Measurements from ENCODE around the gene NOTCH3.

The NOTCH3 gene

DNA sequence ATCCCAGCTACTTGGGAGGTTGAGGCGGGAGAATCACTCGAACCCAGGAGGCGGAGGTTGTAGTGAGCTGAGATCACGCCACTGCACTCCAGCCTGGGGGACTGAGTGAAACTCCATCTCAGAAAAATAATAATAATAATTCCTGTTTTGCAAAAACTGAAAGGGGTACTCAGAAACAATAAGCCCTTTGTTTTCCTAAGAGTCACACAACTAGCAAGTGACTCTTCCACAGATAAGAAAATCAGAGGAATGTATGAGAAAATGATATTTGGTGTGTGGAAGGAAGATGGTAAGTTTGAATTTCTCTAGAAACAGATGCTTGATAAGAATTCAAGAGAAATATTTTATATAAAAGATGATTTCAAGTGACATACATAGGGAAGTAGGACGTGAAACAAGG, 58.5 kb downstream of the NOTCH3 start:
- Histone ChIP-seq H3K27ac (ENCODE audit: low read length) (no peak overlapping the region), H3K4me3 (ENCODE audit: low read length) (no peak overlapping the region), H3K9ac (ENCODE audit: low read length) (no peak overlapping the region), H3K9me3 (ENCODE audit: control insufficient read depth, low read depth, low read length) (no peaks in the 10 kb centered on the region), H3K36me3 (ENCODE audit: control insufficient read depth, low read depth, low read length) (no peaks in the 10 kb centered on the region), H3K27me3 (ENCODE audit: control insufficient read depth, insufficient read depth, low read length) (no peaks in the 10 kb centered on the region), H3K4me1 (ENCODE audit: control insufficient read depth, low read depth, low read length) (no peaks in the 10 kb centered on the region)

DNA sequence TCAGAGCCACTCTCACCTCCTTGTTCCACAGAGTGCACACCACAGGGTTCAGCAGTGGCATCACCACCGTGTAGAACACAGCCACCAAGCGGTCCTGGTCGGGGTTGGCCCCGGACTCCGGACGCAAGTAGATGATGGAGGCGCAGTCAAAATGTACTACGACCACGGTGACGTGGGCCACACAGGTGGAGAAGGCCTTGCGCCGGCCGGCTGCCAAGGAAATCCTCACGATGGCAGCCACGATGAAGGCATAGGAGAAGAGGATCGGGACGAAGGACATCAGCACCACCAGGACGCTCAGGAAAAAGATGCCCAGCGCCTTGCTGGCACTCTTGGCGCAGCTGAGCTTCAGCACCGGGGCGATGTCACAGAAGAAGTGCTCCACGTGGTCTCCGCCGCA, 59.7 kb downstream of the NOTCH3 start:
- Histone ChIP-seq H3K36me3 (ENCODE audit: control insufficient read depth, low read depth, low read length) (no peaks in the 10 kb centered on the region), H3K4me1 (ENCODE audit: control insufficient read depth, low read depth, low read length) (no peaks in the 10 kb centered on the region), H3K9me3 (ENCODE audit: control insufficient read depth, low read depth, low read length) (no peaks in the 10 kb centered on the region), H3K27me3 (ENCODE audit: control insufficient read depth, insufficient read depth, low read length) (no peaks in the 10 kb centered on the region), H3K4me3 (ENCODE audit: low read length) (no peak overlapping the region), H3K27ac (ENCODE audit: low read length) (no peak overlapping the region), H3K9ac (ENCODE audit: low read length) (no peak overlapping the region)

DNA sequence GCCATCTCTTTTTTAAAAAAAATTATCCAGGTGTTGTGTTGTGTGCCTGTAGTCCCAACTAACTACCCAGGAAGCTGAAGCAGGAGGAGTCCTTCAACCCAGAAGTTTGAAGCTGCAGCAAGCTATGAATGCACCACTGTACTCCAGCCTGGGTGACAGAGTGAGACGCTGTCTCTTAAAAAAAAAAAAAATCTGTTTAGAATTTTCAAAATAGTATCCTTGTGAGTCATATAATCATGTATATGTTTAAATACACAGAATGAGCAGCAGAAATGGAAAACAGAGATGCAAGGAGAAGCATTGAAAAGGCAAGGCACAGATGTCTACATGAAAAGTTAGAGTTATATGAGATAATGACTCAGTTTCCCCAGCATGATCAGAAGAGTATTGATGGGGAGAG, 62.4 kb downstream of the NOTCH3 start:
- Histone ChIP-seq H3K27ac (ENCODE audit: low read length) (no peak overlapping the region), H3K9ac (ENCODE audit: low read length) (no peak overlapping the region), H3K9me3 (ENCODE audit: control insufficient read depth, low read depth, low read length) (no peaks in the 10 kb centered on the region), H3K4me1 (ENCODE audit: control insufficient read depth, low read depth, low read length) (no peaks in the 10 kb centered on the region), H3K27me3 (ENCODE audit: control insufficient read depth, insufficient read depth, low read length) (no peaks in the 10 kb centered on the region), H3K4me3 (ENCODE audit: low read length) (no peak overlapping the region), H3K36me3 (ENCODE audit: control insufficient read depth, low read depth, low read length) (no peaks in the 10 kb centered on the region)

DNA sequence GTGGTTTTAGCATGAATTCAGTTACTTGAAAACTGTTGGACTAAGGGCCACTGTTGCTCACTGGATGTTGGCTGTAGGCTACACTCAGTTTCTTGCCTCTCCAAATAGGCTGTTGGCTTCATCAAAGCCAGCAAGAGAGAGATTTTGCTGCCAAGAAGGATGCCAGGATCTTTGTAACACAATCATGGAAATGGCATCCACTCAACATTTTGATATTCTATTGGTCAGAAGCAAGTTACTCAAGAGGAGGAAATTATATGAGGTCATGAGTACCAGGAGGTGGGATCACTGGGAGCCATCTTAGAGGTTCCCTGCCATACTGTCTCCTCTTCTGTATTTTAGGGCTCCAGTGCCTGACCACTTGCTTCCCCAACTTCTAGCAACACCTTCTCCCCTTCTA, 63.0 kb downstream of the NOTCH3 start:
- H3K27me3 ChIP-seq (ENCODE audit: control insufficient read depth, insufficient read depth, low read length), result no peaks in the 10 kb centered on the region
- H3K4me1 ChIP-seq (ENCODE audit: control insufficient read depth, low read depth, low read length), result no peaks in the 10 kb centered on the region
- no peaks in the 10 kb centered on the region for H3K9me3 ChIP-seq (ENCODE audit: control insufficient read depth, low read depth, low read length)
- H3K4me3 ChIP-seq (ENCODE audit: low read length), result no peak overlapping the region
- no peak overlapping the region for H3K9ac ChIP-seq (ENCODE audit: low read length)
- H3K36me3 ChIP-seq (ENCODE audit: control insufficient read depth, low read depth, low read length), result no peaks in the 10 kb centered on the region
- H3K27ac ChIP-seq (ENCODE audit: low read length), result no peak overlapping the region

DNA sequence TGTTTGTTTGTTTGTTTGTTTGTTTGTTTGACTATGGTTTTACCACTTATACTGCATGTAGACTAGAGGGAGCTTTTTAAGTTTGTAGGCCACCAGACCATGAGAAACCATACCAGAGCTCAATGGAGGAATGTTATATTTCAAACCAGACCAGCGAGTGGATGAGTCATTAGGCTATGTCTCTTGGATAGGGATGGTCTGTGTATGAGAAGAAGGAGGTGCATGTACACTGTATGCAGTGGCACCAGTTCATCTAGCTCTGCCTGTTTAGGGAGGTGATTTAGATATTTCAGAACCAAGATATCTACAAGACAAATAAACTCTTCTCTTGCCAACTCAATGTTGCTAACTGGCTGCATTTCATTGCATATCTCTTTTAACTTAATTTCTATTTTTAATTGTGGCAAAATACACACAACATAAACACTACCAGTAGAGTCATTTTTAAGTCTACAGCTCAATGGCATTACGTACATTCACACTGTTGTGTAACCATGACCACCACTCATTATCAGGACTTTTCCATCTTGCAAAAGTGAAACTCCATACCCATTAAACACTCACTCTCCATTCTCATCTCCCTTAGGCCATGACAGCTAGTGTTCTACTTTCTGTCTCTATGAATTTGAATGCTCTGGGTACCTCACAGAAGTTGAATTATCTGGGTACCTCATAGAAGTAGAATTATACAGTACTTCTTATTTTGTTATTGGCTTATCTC, 64.4 kb downstream of the NOTCH3 start:
- H3K9ac ChIP-seq (ENCODE audit: low read length), result no peak overlapping the region
- H3K4me1 ChIP-seq (ENCODE audit: control insufficient read depth, low read depth, low read length), result no peaks in the 10 kb centered on the region
- H3K4me3 ChIP-seq (ENCODE audit: low read length), result no peak overlapping the region
- H3K27me3 ChIP-seq (ENCODE audit: control insufficient read depth, insufficient read depth, low read length), result no peaks in the 10 kb centered on the region
- no peak overlapping the region for H3K27ac ChIP-seq (ENCODE audit: low read length)
- no peaks in the 10 kb centered on the region for H3K9me3 ChIP-seq (ENCODE audit: control insufficient read depth, low read depth, low read length)
- no peaks in the 10 kb centered on the region for H3K36me3 ChIP-seq (ENCODE audit: control insufficient read depth, low read depth, low read length)

DNA sequence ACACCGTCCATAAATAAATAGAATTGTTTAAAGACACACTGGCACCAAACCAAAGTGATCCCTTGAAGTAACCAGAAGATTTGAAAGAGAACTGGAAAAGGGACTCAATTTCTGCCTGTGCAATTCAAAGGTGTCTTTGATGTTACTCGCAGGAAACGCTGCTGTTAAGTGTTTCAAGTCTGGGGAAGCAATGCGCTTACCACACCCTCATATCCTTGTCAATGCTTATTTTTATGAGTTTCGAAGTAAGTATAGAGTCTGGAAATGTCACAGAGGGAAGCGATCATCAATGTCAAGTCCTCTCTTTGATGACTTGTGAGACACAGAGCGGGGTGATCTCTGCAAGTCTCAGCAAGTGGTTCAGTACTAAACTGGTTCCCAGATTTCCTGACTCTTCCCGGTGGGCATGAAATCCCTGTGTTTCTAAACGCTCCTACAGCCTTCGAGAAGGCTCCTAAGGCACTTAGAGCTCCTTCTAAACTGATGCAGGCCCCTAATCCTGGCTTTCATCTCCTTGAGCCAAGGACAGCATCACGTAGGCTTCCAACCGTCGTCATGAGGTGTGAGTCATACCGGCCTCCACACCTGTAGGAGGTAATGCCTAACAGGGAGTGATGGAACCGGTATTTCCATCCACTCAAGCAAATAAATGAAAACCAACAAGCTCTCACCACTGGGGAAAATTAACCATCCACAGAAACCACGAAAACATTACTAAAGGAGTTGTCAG, 70.8 kb downstream of the NOTCH3 start:
- no peak overlapping the region for H3K9ac ChIP-seq (ENCODE audit: low read length)
- H3K27ac ChIP-seq (ENCODE audit: low read length), result no peak overlapping the region
- H3K36me3 ChIP-seq (ENCODE audit: control insufficient read depth, low read depth, low read length), result no peaks in the 10 kb centered on the region
- no peaks in the 10 kb centered on the region for H3K9me3 ChIP-seq (ENCODE audit: control insufficient read depth, low read depth, low read length)
- no peaks in the 10 kb centered on the region for H3K4me1 ChIP-seq (ENCODE audit: control insufficient read depth, low read depth, low read length)
- no peaks in the 10 kb centered on the region for H3K27me3 ChIP-seq (ENCODE audit: control insufficient read depth, insufficient read depth, low read length)
- no peak overlapping the region for H3K4me3 ChIP-seq (ENCODE audit: low read length)

DNA sequence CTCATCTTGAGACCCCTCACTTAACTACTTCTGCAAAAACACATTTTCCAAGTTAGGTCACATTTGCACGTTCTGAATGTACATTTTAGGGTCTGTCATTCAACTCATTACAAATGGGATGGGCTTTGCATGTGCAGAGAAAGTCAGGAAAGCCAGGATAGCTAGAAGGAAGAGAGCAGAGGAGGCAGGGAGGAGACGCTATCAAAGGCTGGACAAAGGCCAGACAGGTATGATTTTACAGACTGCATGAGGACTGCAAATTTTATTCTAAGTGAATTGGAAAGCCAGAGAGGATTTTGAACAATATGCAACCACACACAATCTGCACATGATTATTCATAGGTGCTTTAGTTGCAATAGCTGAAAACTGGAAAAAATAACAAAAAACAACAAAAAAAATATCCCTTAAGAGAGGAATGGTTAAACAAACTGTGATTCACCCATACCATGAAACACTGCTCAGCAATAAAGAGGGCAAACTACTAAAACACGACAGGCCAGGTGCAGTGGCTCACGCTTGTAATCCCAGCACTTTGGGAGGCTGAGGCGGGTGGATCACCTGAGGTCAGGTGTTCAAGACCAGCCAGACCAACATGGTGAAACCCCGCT, 72.5 kb downstream of the NOTCH3 start:
- Histone ChIP-seq H3K36me3 (ENCODE audit: control insufficient read depth, low read depth, low read length) (peaks cover 5% of the 10 kb centered on the region), H3K9ac (ENCODE audit: low read length) (no peak overlapping the region), H3K4me3 (ENCODE audit: low read length) (no peak overlapping the region), H3K4me1 (ENCODE audit: control insufficient read depth, low read depth, low read length) (no peaks in the 10 kb centered on the region), H3K9me3 (ENCODE audit: control insufficient read depth, low read depth, low read length) (no peaks in the 10 kb centered on the region), H3K27me3 (ENCODE audit: control insufficient read depth, insufficient read depth, low read length) (no peaks in the 10 kb centered on the region), H3K27ac (ENCODE audit: low read length) (no peak overlapping the region)

DNA sequence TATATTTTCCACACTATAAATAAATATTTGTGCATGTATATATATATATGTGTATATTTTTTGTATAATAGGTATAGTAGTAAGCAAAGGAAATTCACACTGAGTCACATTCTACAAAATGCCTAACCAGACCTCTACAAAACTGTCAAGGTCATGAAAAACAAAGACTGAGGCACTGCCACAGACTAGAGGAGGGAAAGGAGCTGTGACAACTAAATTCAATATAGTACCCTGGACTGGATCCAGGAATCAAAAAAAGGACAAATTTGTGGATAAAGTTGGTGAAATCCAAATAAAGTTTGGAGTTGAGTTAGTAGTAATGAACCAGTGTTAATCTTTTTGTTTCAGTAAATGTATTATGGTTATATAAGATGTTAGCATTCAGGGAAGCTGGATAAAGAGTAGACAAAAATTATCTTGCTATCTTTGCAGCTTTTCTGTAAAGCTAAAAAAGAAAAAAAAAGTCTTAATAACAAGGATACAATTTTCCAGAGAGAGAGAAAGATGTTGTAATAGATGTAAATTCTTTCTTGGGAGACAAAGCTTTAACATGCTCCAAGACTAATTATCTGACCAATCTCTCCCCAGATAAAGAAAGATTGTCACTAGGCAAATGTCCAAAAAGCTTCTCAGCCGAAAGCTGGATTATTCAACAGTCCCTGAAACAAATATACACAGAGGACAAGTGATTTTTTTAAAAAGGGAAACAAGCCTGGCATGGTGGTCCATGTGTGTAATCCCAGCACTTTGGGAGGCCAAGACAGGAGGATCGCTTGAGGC, 74.5 kb downstream of the NOTCH3 start:
- Histone ChIP-seq H3K9me3 (ENCODE audit: control insufficient read depth, low read depth, low read length) (no peaks in the 10 kb centered on the region), H3K4me3 (ENCODE audit: low read length) (peak overlapping the region; percentile 20), H3K36me3 (ENCODE audit: control insufficient read depth, low read depth, low read length) (peaks cover 9% of the 10 kb centered on the region), H3K27me3 (ENCODE audit: control insufficient read depth, insufficient read depth, low read length) (no peaks in the 10 kb centered on the region), H3K9ac (ENCODE audit: low read length) (no peak overlapping the region), H3K27ac (ENCODE audit: low read length) (no peak overlapping the region), H3K4me1 (ENCODE audit: control insufficient read depth, low read depth, low read length) (no peaks in the 10 kb centered on the region)

DNA sequence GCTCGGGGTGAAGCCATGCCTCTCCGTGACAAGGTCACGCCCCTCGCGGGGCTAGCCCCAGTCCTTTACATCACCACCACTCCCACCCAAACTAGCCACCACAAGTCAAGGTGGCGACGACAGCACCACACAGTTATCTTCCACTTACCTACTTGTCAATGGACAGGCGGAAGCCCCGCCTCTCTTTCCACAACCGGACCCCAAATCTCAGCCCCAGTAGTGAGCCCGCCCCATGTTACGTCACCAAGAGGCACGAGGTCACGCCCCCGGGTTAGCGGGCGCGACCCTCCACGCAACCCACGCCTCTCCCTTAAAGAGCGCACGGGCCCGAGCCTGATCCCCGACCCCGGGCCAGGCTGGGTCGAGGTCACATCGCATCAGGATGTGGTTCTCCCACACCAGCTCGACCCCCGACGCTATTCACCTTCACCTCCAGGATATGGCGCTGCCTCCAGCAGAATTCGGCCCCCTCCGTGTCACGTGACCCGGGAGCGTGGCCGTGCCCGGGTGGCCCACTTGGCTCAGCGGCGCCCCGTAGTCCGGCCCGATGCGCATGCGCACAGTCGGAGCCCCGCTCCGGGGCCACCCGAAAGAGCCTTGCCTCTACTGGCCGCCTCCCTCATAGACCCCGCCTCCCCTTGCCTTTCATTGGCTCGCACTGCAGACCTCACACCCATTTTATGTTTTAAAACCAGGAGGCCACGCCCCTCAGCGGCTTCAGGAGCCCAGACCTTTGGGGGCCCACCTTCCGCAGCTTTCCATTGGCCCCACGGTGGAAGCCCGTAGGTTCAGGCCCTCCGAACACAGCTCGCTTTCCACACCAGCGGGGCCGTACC, 75.3 kb downstream of the NOTCH3 start:
- H3K36me3 ChIP-seq (ENCODE audit: control insufficient read depth, low read depth, low read length), result peaks cover 9% of the 10 kb centered on the region
- H3K4me3 ChIP-seq (ENCODE audit: low read length), result peak overlapping the region; percentile 83
- no peaks in the 10 kb centered on the region for H3K4me1 ChIP-seq (ENCODE audit: control insufficient read depth, low read depth, low read length)
- peak overlapping the region; percentile 73 for H3K27ac ChIP-seq (ENCODE audit: low read length)
- peak overlapping the region; percentile 71 for H3K9ac ChIP-seq (ENCODE audit: low read length)
- no peaks in the 10 kb centered on the region for H3K27me3 ChIP-seq (ENCODE audit: control insufficient read depth, insufficient read depth, low read length)
- no peaks in the 10 kb centered on the region for H3K9me3 ChIP-seq (ENCODE audit: control insufficient read depth, low read depth, low read length)

DNA sequence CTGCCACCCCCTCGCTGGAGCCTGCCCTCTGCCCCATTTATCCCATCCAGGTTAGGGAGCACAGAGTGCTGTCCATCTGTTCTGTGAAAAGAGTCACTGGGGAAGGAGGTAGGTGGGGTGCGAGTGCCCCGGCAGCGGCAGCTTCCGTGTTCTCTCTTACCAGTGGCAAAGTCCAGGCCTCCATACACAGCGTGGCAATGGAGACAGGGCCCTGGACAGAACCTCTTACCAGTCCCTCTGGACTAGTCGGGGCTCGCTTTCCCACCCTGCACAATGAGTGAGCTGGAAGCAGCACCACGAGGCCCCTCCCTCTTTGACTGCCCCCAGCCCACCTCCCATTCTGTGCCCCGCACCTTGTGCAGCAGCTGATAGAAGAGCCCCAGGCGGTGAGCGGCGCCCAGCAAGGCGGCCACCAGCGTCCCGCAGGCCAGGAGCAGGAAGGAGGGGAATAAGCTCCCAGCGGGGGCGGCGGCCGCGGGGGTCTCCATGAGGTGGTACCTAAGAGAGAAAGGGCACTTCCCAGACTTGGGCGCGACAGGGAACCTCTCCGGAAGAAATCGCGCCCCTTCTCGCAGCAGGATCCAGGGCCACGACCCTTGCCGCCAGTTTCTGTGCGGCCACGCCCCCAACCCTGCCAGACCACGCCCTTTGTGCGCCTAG, 76.1 kb downstream of the NOTCH3 start:
- H3K4me1 ChIP-seq (ENCODE audit: control insufficient read depth, low read depth, low read length), result no peaks in the 10 kb centered on the region
- peaks cover 9% of the 10 kb centered on the region for H3K36me3 ChIP-seq (ENCODE audit: control insufficient read depth, low read depth, low read length)
- no peaks in the 10 kb centered on the region for H3K9me3 ChIP-seq (ENCODE audit: control insufficient read depth, low read depth, low read length)
- H3K4me3 ChIP-seq (ENCODE audit: low read length), result peak overlapping the region; percentile 83
- H3K9ac ChIP-seq (ENCODE audit: low read length), result peak overlapping the region; percentile 71
- H3K27me3 ChIP-seq (ENCODE audit: control insufficient read depth, insufficient read depth, low read length), result no peaks in the 10 kb centered on the region
- H3K27ac ChIP-seq (ENCODE audit: low read length), result peak overlapping the region; percentile 73

Measured in iPS-18a (cell line).